Adrenal gland (tissue), 5 donors: ENCODE results near the gene SHISA7.
"Not testable (repeated sequence)": the region's sequence is repeated elsewhere in the genome, so short reads cannot be mapped to it uniquely, and the experiment has no call there.

Experiments used
- POLR2A ChIP-seq, 2 donors: fragments of 450-650 bp; IDR thresholded peaks; one replicate each; pipeline ENCODE4 v1.6.1; 2017; ENCODE audit warnings: antibody characterized with exemption in 2 of 2, mild to moderate bottlenecking in 2 of 2, moderate library complexity in 1 of 2
- TF ChIP-seq, protein P1 (sequence below), 6 experiments: fragments of 450-650 bp in 4 of 6; fragments of 200-600 bp in 2 of 6; sonication (generic) in 1 of 6; IDR thresholded peaks; 1 replicate in 5 of 6; 2 replicates in 1 of 6; pipeline versions ENCODE4 v1.5.1 to v1.8.0; 2016 to 2021; ENCODE audit warnings: antibody characterized with exemption in 6 of 6, mild to moderate bottlenecking in 2 of 6, moderate library complexity in 1 of 6
- donor health status: DM: no; HTN: no; CAD: no.

DNA sequence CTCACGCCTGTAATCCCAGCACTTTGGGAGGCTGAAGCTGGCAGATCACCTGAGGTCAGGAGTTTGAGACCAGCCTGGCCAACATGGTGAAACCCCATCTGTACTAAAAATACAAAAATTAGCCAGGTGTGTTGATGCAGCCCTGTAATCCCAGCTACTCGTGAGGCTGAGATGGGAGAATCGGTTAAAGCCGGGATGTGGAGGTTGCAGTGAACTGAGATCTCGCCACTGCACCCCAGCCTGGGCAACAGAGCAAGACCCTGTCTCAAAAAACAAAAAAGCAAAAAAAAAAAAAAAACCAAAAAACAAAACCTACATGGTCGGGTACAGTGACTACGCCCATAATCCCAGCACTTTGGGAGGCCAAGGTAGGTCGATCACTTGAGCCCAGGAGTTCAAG, 33.9 kb downstream of the SHISA7 start:
- not testable (repeated sequence) for TF ChIP-seq POLR2A (IDR thresholded peaks at IDR 0.05)
- TF ChIP-seq, protein P1, sequence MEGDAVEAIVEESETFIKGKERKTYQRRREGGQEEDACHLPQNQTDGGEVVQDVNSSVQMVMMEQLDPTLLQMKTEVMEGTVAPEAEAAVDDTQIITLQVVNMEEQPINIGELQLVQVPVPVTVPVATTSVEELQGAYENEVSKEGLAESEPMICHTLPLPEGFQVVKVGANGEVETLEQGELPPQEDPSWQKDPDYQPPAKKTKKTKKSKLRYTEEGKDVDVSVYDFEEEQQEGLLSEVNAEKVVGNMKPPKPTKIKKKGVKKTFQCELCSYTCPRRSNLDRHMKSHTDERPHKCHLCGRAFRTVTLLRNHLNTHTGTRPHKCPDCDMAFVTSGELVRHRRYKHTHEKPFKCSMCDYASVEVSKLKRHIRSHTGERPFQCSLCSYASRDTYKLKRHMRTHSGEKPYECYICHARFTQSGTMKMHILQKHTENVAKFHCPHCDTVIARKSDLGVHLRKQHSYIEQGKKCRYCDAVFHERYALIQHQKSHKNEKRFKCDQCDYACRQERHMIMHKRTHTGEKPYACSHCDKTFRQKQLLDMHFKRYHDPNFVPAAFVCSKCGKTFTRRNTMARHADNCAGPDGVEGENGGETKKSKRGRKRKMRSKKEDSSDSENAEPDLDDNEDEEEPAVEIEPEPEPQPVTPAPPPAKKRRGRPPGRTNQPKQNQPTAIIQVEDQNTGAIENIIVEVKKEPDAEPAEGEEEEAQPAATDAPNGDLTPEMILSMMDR (IDR thresholded peaks at IDR 0.05): not testable (repeated sequence)
